A673 (cell line): ENCODE measurements around the gene GPR179.

Experiments
- CTCF ChIP-seq: fragments of 300-800, 200-600 bp; sonication (generic); conservative IDR thresholded peaks from 2 replicates; pipeline ENCODE4 v1.5.1; 2017; ENCODE audit warnings: low read depth, mild to moderate bottlenecking, antibody characterized with exemption, low read length, moderate library complexity, mixed read lengths
- EZH2 ChIP-seq: fragments of 200-600 bp; sonication (generic); IDR thresholded peaks from 2 replicates; pipeline ENCODE4 v1.6.1; 2017; ENCODE audit warnings: borderline replicate concordance, low read depth, mild to moderate bottlenecking, mixed read lengths, antibody characterized with exemption, low read length; ENCODE audit not compliant: poor library complexity, severe bottlenecking

- TF ChIP-seq EZH2: no peak
- TF ChIP-seq CTCF: no peak
Measured at GRCh38 chr17:38344420-38344745, 627 bp upstream of the GPR179 start.
